H1 (cell line): ENCODE data around the gene CHI3L1. TPM values are rescaled to one million over a fixed set of nuclear protein-coding genes. Genes with fewer than 3 reads are reported as not detected.

Experiments used
- CTCF ChIA-PET: fragments of 300-600 bp; sonication (Branson Sonifier 250); formaldehyde crosslinking; loops from one replicate; lab custom pipeline; 2021; ENCODE audit not compliant: partially characterized antibody; lab: Charles Lee
- POLR2A ChIA-PET: fragments of 300-600 bp; sonication (Branson Sonifier 250); formaldehyde crosslinking; loops from one replicate; lab custom pipeline; 2021; ENCODE audit warnings: inconsistent platforms; ENCODE audit not compliant: partially characterized antibody; lab: Charles Lee
- DNase-seq, 2 experiments: peaks; one replicate each; pipeline versions ENCODE4 v3.0.0 to v3.0.0-alpha.2; 2010 to 2022; ENCODE audit warnings: low spot score in 2 of 2, low read depth in 1 of 2, mixed read lengths in 1 of 2
- FAIRE-seq: peaks from 2 replicates; lab custom pipeline; 2011; peaks lifted over from hg19 to GRCh38; lab: Jason Lieb, UNC
- H2AFZ ChIP-seq: 2 replicates; pipeline ENCODE4 v1.8.1; 2012; ENCODE audit warnings: low read length, inconsistent platforms
- H2AK5ac ChIP-seq: 2 replicates; pipeline ENCODE4 v1.6.1; 2013; ENCODE audit warnings: low read depth, low read length
- H2BK120ac ChIP-seq: replicated peaks from 2 replicates; pipeline ENCODE3; 2013; ENCODE audit warnings: low read depth, low read length, inconsistent platforms
- H2BK12ac ChIP-seq: 2 replicates; pipeline ENCODE4 v1.6.1; 2013; ENCODE audit warnings: low read depth, low read length
- H2BK15ac ChIP-seq: 2 replicates; pipeline ENCODE4 v1.6.1; 2013; ENCODE audit warnings: low read length
- H2BK20ac ChIP-seq: 2 replicates; pipeline ENCODE4 v1.6.1; 2013; ENCODE audit warnings: low read length
- H2BK5ac ChIP-seq: 2 replicates; pipeline ENCODE4 v1.6.1; 2013; ENCODE audit warnings: low read depth, low read length
- H3K14ac ChIP-seq: 2 replicates; pipeline ENCODE4 v1.6.1; 2013; ENCODE audit warnings: inconsistent platforms; ENCODE audit not compliant: insufficient read length
- H3K18ac ChIP-seq: 2 replicates; pipeline ENCODE4 v1.6.1; 2013; ENCODE audit warnings: low read length; ENCODE audit errors: extremely low read depth
- H3K23ac ChIP-seq: 2 replicates; pipeline ENCODE4 v1.6.1; 2013; ENCODE audit warnings: inconsistent platforms; ENCODE audit not compliant: insufficient read length
- H3K23me2 ChIP-seq: 2 replicates; pipeline ENCODE4 v1.6.1; 2013; ENCODE audit warnings: low read depth, low read length
- H3K27ac ChIP-seq: 2 replicates; pipeline ENCODE4 v1.6.1; 2011; ENCODE audit warnings: low read depth, low read length, inconsistent platforms
- H3K27me3 ChIP-seq, 4 experiments: replicated peaks in 1 of 4; 1 replicate in 1 of 4; 2 replicates in 3 of 4; pipeline versions ENCODE4 v1.6.1 to v1.8.1; 2011 to 2013; ENCODE audit warnings: low read length in 3 of 4, mild to moderate bottlenecking in 3 of 4, inconsistent platforms in 2 of 4, mixed read lengths in 2 of 4, moderate library complexity in 1 of 4; ENCODE audit not compliant: control insufficient read depth in 3 of 4, insufficient read depth in 3 of 4; ENCODE audit errors: extremely low read depth in 1 of 4
- H3K36me3 ChIP-seq, 4 experiments: 2 replicates each; pipeline versions ENCODE4 v1.6.1 to v1.8.1; 2011 to 2013; ENCODE audit warnings: mild to moderate bottlenecking in 4 of 4, low read length in 3 of 4, moderate library complexity in 2 of 4, control low read depth in 1 of 4, inconsistent platforms in 1 of 4; ENCODE audit not compliant: insufficient read depth in 4 of 4, control insufficient read depth in 2 of 4
- H3K4ac ChIP-seq: replicated peaks from 2 replicates; pipeline ENCODE3; 2013; ENCODE audit warnings: low read length, low read depth, mixed read lengths, inconsistent platforms; ENCODE audit not compliant: insufficient read length
- H3K4me1 ChIP-seq, 4 experiments: replicated peaks in 1 of 4; 1 replicate in 1 of 4; 2 replicates in 3 of 4; pipeline versions ENCODE4 v1.6.1 to v1.8.1; 2011 to 2013; ENCODE audit warnings: low read length in 3 of 4, inconsistent platforms in 2 of 4, mixed read lengths in 1 of 4; ENCODE audit not compliant: insufficient read depth in 4 of 4, control insufficient read depth in 3 of 4
- H3K4me2 ChIP-seq, 2 experiments: 2 replicates each; pipeline versions ENCODE4 v1.6.1 to v1.8.1; 2011 to 2013; ENCODE audit warnings: low read depth in 2 of 2, low read length in 2 of 2, control low read depth in 1 of 2, inconsistent platforms in 1 of 2, mild to moderate bottlenecking in 1 of 2; ENCODE audit not compliant: insufficient read depth in 1 of 2
- H3K4me3 ChIP-seq, 4 experiments: fragments of 200-600, 300-600 bp in 1 of 4; sonication (generic), shearing (Covaris generic), sonication (Bioruptor Twin) in 1 of 4; 2 replicates each; pipeline versions ENCODE4 v1.5.1 to v1.8.1; 2011 to 2016; ENCODE audit warnings: low read length in 4 of 4, low read depth in 3 of 4, control low read depth in 2 of 4, inconsistent platforms in 2 of 4, mild to moderate bottlenecking in 2 of 4, mixed read lengths in 1 of 4, moderate library complexity in 1 of 4; ENCODE audit not compliant: insufficient read depth in 2 of 4; ENCODE audit errors: extremely low read depth in 1 of 4
- H3K56ac ChIP-seq: replicated peaks from 2 replicates; pipeline ENCODE3; 2013; ENCODE audit warnings: low read depth, mild to moderate bottlenecking, mixed read lengths, low read length, inconsistent platforms; ENCODE audit not compliant: insufficient read length
- H3K79me1 ChIP-seq: 2 replicates; pipeline ENCODE4 v1.6.1; 2013; ENCODE audit warnings: low read depth, low read length, control low read depth
- H3K79me2 ChIP-seq, 2 experiments: 2 replicates each; pipeline versions ENCODE4 v1.6.1 to v1.8.1; 2012 to 2013; ENCODE audit warnings: low read length in 2 of 2, mild to moderate bottlenecking in 2 of 2, inconsistent platforms in 1 of 2; ENCODE audit not compliant: insufficient read depth in 2 of 2, control insufficient read depth in 1 of 2
- H3K9ac ChIP-seq, 4 experiments: replicated peaks in 1 of 4; 1 replicate in 1 of 4; 2 replicates in 3 of 4; pipeline versions ENCODE4 v1.6.1 to v1.8.1; 2011 to 2013; ENCODE audit warnings: low read depth in 3 of 4, low read length in 3 of 4, control low read depth in 2 of 4, mild to moderate bottlenecking in 2 of 4, moderate library complexity in 2 of 4, inconsistent platforms in 1 of 4; ENCODE audit errors: extremely low read depth in 1 of 4
- H3K9me3 ChIP-seq, 2 experiments: 2 replicates each; pipeline versions ENCODE4 v1.6.1 to v1.8.1; 2012 to 2013; ENCODE audit warnings: mild to moderate bottlenecking in 2 of 2, moderate library complexity in 2 of 2, control low read depth in 1 of 2, inconsistent platforms in 1 of 2, low read depth in 1 of 2, low read length in 1 of 2, mixed read lengths in 1 of 2; ENCODE audit not compliant: insufficient read depth in 2 of 2
- H4K20me1 ChIP-seq, 2 experiments: replicated peaks in 1 of 2; 2 replicates each; pipeline versions ENCODE3 to v1.8.1; 2011 to 2013; ENCODE audit warnings: inconsistent platforms in 2 of 2, low read length in 2 of 2, mild to moderate bottlenecking in 1 of 2; ENCODE audit not compliant: insufficient read depth in 2 of 2, control insufficient read depth in 1 of 2
- H4K5ac ChIP-seq: 2 replicates; pipeline ENCODE4 v1.6.1; 2013; ENCODE audit warnings: low read length, low read depth, mixed read lengths, inconsistent platforms; ENCODE audit not compliant: insufficient read length
- H4K8ac ChIP-seq: 2 replicates; pipeline ENCODE4 v1.8.0; 2013; ENCODE audit warnings: mild to moderate bottlenecking, moderate library complexity, low read length, inconsistent platforms; ENCODE audit not compliant: insufficient read depth; ENCODE audit errors: extremely low read depth
- H4K91ac ChIP-seq: replicated peaks from 2 replicates; pipeline ENCODE3; 2013; ENCODE audit warnings: low read length, mixed read lengths, inconsistent platforms; ENCODE audit not compliant: insufficient read length
- BRCA1 ChIP-seq: IDR thresholded peaks from 2 replicates; pipeline ENCODE4 v1.6.1; 2012; ENCODE audit warnings: low read depth, low read length, improper control_type of control experiment
- CEBPB ChIP-seq: IDR thresholded peaks from 2 replicates; pipeline ENCODE4 v1.6.1; 2012; ENCODE audit warnings: low read depth, low read length
- CHD1 ChIP-seq: IDR thresholded peaks from 2 replicates; pipeline ENCODE4 v1.6.1; 2012; ENCODE audit warnings: low read depth, low read length, improper control_type of control experiment
- HDAC2 ChIP-seq, 2 experiments: fragments of 300-600 bp in 1 of 2; sonication (generic) in 1 of 2; IDR thresholded peaks; 2 replicates each; pipeline ENCODE4 v1.6.1; 2011 to 2012; ENCODE audit warnings: low read depth in 2 of 2, low read length in 2 of 2, mild to moderate bottlenecking in 2 of 2, moderate library complexity in 2 of 2, borderline replicate concordance in 1 of 2, inconsistent platforms in 1 of 2
- JUND ChIP-seq: IDR thresholded peaks from 2 replicates; pipeline ENCODE4 v1.6.1; 2011; ENCODE audit warnings: mild to moderate bottlenecking, improper control_type of control experiment, low read length
- SIN3A ChIP-seq, 2 experiments: IDR thresholded peaks in 1 of 2; conservative IDR thresholded peaks in 1 of 2; 2 replicates each; pipeline ENCODE4 v1.6.1; 2011 to 2012; ENCODE audit warnings: low read length in 2 of 2, improper control_type of control experiment in 1 of 2, low read depth in 1 of 2, mild to moderate bottlenecking in 1 of 2
- TCF12 ChIP-seq: IDR thresholded peaks from 2 replicates; pipeline ENCODE4 v1.6.1; 2011; ENCODE audit warnings: low read depth, mild to moderate bottlenecking, low read length
- WGBS, 2 experiments: shearing (Covaris generic) in 1 of 2; methylation state at CpG; one replicate each; pipeline versions ENCODE4 v1.1.6 to v1.1.7; 2013 to 2015; ENCODE audit warnings: low lambda C conversion rate in 2 of 2, mixed read lengths in 2 of 2, inconsistent platforms in 1 of 2, low coverage in 1 of 2, missing lambda C conversion rate in 1 of 2; ENCODE audit not compliant: insufficient replicate concordance in 2 of 2, insufficient coverage in 1 of 2, insufficient read length in 1 of 2; ENCODE audit errors: extremely low coverage in 1 of 2, missing lambda C conversion rate in 1 of 2; 5-methylcytosine and 5-hydroxymethylcytosine counted together
- polyA plus RNA-seq, 7 experiments: library from polyadenylated mRNA; depleted of rRNA in 3 of 7; stranded (reverse) in 5 of 7; unstranded in 2 of 7; fragments of >200 nt in 5 of 7; fragments of 200-250 nt in 2 of 7; gene quantifications; 1 replicate in 5 of 7; 2 replicates in 1 of 7; 4 replicates in 1 of 7; pipeline versions ENCODE4 v1.2.1 to v1.2.3, GENCODE V29; 2011 to 2013; ENCODE audit warnings: missing spikeins in 2 of 7, mixed read lengths in 2 of 7
- total RNA-seq: library from RNA; stranded (reverse); fragmentation: NEBNext Ultra II Directional; extraction: Animal tissue kit (Norgen Biotek cat#: 25700); gene quantifications from 2 replicates; pipeline ENCODE4 v1.2.1, GENCODE V29; 2021

Gene CHI3L1
- total and polyA plus RNA-seq, 2 of the 8 experiments (the other 6 are each of a cell fraction or from before 2014, with no cell fraction given): 1.0 TPM; not detected in 1

GRCh38 chr1:203133970-203134725, 52.4 kb downstream of the CHI3L1 start:
- 84% methylated on average over 11 of the region's 12 CpGs; no CpG with 5 or more reads in 1 of the 2 experiments for WGBS, 2 experiments
- no peak overlapping the region for H4K5ac ChIP-seq
- no peaks in the 10 kb centered on the region for H3K36me3 ChIP-seq
- H4K91ac ChIP-seq: peak overlapping the region; percentile 56
- H2BK12ac ChIP-seq: 0 out of 2 replicates have a peak overlapping the region, but pooled peaks have one; percentile 62
- no peaks in the 10 kb centered on the region for H3K9me3 ChIP-seq
- ChIA-PET CTCF (interaction anchor here (0.8 to 49.1 kb wide), 11 partner anchors 10 to 139 kb away, joined by 3 to 1071 read pairs (median 28); partner anchors contain the start of genes MYOG and PPFIA4), POLR2A (interaction anchor here (0.5 to 1.7 kb wide), 6 partner anchors 8 to 417 kb away, joined by 3 to 5 read pairs (median 4); no protein-coding TSS in a partner anchor)
- H3K14ac ChIP-seq: no peak overlapping the region
- H3K56ac ChIP-seq: no peak overlapping the region
- no peak overlapping the region for H3K18ac ChIP-seq
- peaks cover 0 to 4% (median 1%) of the 10 kb centered on the region in 4 experiments; a peak in 3 of 7 replicates for H3K27me3 ChIP-seq
- no peak overlapping the region for H3K4me2 ChIP-seq
- no peak overlapping the region for H2BK5ac ChIP-seq
- no peak overlapping the region for H2BK15ac ChIP-seq
- no peaks in the 10 kb centered on the region for H3K79me2 ChIP-seq
- no peak overlapping the region for H4K8ac ChIP-seq
- H3K23me2 ChIP-seq: no peaks in the 10 kb centered on the region
- DNase-seq: peak in 1 of 2 experiments; percentile 45
- H2BK120ac ChIP-seq: no peak overlapping the region
- no peak overlapping the region for H2BK20ac ChIP-seq
- H3K4ac ChIP-seq: no peak overlapping the region
- no peak overlapping the region for H3K23ac ChIP-seq
- no peak overlapping the region for H3K9ac ChIP-seq
- H2AFZ ChIP-seq: no peak overlapping the region
- no peak overlapping the region for H3K27ac ChIP-seq
- H3K4me1 ChIP-seq: peaks cover 0 to 12% (median 6%) of the 10 kb centered on the region in 4 experiments; a peak in 4 of 7 replicates
- H2AK5ac ChIP-seq: no peak overlapping the region
- H3K4me3 ChIP-seq: no peak overlapping the region
- peaks cover 0 to 1% of the 10 kb centered on the region in 2 experiments for H4K20me1 ChIP-seq
- H3K79me1 ChIP-seq: no peaks in the 10 kb centered on the region
- TF ChIP-seq BRCA1: no peak
- TF ChIP-seq TCF12: no peak
- peak; percentile 62 for TF ChIP-seq CEBPB
- TF ChIP-seq CHD1: no peak
- no peak for TF ChIP-seq HDAC2 (IDR thresholded peaks at IDR 0.05; ENCODE audit: borderline replicate concordance in 1 of 2, low read depth in 2 of 2, low read length in 2 of 2)
- no peak for TF ChIP-seq SIN3A (conservative IDR thresholded peaks at IDR 0.05 in 1 of 2, IDR thresholded peaks at IDR 0.05 in 1 of 2; ENCODE audit: low read depth in 1 of 2, low read length in 2 of 2)
- TF ChIP-seq JUND: no peak
- FAIRE-seq: peak; percentile 32
